ENCODE measurements around the gene HYDIN.

GRCh38 chr16:71242601-71243000 is 12.1 kb upstream of the HYDIN start:
- TF ChIP-seq CTCF (IDR thresholded peaks at IDR 0.05) (no peak), POLR2A (IDR thresholded peaks at IDR 0.05) (no peak), EP300 (IDR thresholded peaks at IDR 0.05) (no peak), POLR2AphosphoS5 (IDR thresholded peaks at IDR 0.05) (no peak)

All from suprapubic skin (tissue), 4 donors.